ENCODE results near the gene SSTR1.

The SSTR1 gene

GRCh38 chr14:38203929-38204718 is 3.6 kb upstream of the SSTR1 start:
- no peak for DNase-seq

GRCh38 chr14:38204719-38205115 is 3.0 kb upstream of the SSTR1 start:
- no peak for DNase-seq

GRCh38 chr14:38205119-38205813 is 2.4 kb upstream of the SSTR1 start:
- no peak for DNase-seq

GRCh38 chr14:38205949-38206665 is 1.6 kb upstream of the SSTR1 start:
- no peak for DNase-seq

- no peak for DNase-seq
Observed at GRCh38 chr14:38206689-38207376, 871 bp upstream of the SSTR1 start.

GRCh38 chr14:38207377-38207735 is 348 bp upstream of the SSTR1 start:
- DNase-seq = no peak

GRCh38 chr14:38208618-38209562 is 1.2 kb downstream of the SSTR1 start:
- peak; percentile 32 for DNase-seq

GRCh38 chr14:38209572-38210557 is 2.2 kb downstream of the SSTR1 start:
- DNase-seq = no peak

GRCh38 chr14:38210587-38211216 is 3.0 kb downstream of the SSTR1 start:
- no peak for DNase-seq

GRCh38 chr14:38211255-38211735 is 3.6 kb downstream of the SSTR1 start:
- DNase-seq = no peak

GRCh38 chr14:38212111-38212510 is 4.4 kb downstream of the SSTR1 start:
- no peak for DNase-seq

- DNase-seq = no peak
Observed at GRCh38 chr14:38213001-38213400, 5.3 kb downstream of the SSTR1 start.

- no peak for DNase-seq
Observed at GRCh38 chr14:38217553-38217952, 9.8 kb downstream of the SSTR1 start.

- no peak for DNase-seq
Observed at GRCh38 chr14:38221077-38221476, 13.4 kb downstream of the SSTR1 start.

GRCh38 chr14:38224338-38224737 is 16.6 kb downstream of the SSTR1 start:
- DNase-seq = no peak

GRCh38 chr14:38225946-38226345 is 18.2 kb downstream of the SSTR1 start:
- no peak for DNase-seq

- no peak for DNase-seq
Observed at GRCh38 chr14:38226366-38226765, 18.7 kb downstream of the SSTR1 start.

- peak; percentile 76 for DNase-seq
Observed at GRCh38 chr14:38233218-38233617, 25.5 kb downstream of the SSTR1 start.

- DNase-seq = no peak
Observed at GRCh38 chr14:38238332-38238731, 30.6 kb downstream of the SSTR1 start.

GRCh38 chr14:38238878-38239277 is 31.2 kb downstream of the SSTR1 start:
- no peak for DNase-seq

All from DMS79 treated with DMSO at 0.1 percent for 48 hours (cell line).